CD4-positive, alpha-beta T cell treated with Interleukin-12 subunit alpha and Interleukin-12 subunit beta, for 1 hour (primary cell): Measurements from ENCODE around the gene PODXL2.

ENCODE experiments used
- DNase-seq: peaks from one replicate; pipeline ENCODE4 v3.0.0-alpha.2; 2020

The PODXL2 gene

DNA sequence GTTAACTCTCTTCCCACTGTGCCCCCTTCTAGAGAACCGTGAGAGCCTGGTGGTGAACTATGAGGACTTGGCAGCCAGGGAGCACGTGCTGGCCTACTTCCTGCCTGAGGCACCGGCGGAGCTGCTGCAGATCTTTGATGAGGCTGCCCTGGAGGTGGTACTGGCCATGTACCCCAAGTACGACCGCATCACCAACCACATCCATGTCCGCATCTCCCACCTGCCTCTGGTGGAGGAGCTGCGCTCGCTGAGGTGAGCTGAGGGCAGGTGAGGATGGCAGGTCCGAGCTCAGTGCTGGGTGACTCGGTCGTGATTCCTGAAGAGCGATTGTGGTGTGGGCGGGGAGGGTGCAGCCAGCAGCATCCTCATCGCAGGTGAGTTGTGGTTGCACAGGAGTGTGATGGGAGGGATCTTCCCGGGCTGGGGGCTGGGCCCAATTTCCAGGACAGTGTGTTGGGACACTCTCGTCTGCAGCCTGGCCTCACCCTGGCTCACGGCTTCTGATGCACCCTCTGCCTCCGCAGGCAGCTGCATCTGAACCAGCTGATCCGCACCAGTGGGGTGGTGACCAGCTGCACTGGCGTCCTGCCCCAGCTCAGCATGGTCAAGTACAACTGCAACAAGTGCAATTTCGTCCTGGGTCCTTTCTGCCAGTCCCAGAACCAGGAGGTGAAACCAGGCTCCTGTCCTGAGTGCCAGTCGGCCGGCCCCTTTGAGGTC lies 22.7 kb upstream of the PODXL2 start:
- DNase-seq, result no peak

DNA sequence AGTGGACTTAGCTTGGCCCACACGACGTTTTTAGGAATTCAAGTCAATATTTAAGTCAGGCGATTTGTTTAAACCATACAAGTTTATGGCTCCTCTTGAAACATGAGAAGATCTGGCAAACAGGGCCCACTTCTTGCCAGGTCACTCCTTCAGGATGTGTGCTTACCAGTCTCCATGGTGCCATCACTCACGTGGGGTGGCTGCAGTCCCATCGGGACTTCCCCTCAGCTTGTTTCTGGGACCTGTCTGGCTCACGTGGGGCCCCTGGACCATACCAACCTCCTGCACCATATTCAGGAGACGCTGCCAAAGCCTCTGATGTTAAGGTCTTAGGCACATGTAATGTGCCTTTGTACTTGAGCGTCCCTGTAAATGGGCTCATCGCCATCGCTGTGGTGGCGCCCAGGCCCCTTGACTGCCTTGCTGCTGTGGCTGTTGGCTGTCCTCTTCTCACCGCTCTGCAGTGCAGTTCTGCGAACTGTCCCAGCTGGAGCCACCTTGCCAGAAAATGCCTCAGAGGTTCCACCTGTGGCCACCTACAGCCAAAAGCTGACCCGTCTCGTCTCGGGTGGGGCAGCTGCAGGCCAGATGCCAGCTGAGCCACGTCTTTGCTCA lies 21.9 kb upstream of the PODXL2 start:
- no peak for DNase-seq

GRCh38 chr3:127607675-127608361 lies 21.2 kb upstream of the PODXL2 start:
- no peak for DNase-seq

GRCh38 chr3:127608362-127608718 lies 20.6 kb upstream of the PODXL2 start:
- DNase-seq, result no peak

GRCh38 chr3:127610105-127610504 lies 18.9 kb upstream of the PODXL2 start:
- no peak for DNase-seq

GRCh38 chr3:127611251-127611650 lies 17.7 kb upstream of the PODXL2 start:
- no peak for DNase-seq

GRCh38 chr3:127612966-127613365 lies 16.0 kb upstream of the PODXL2 start:
- no peak for DNase-seq

GRCh38 chr3:127613406-127613805 lies 15.6 kb upstream of the PODXL2 start:
- DNase-seq, result no peak

GRCh38 chr3:127614928-127615589 lies 13.9 kb upstream of the PODXL2 start:
- no peak for DNase-seq

DNA sequence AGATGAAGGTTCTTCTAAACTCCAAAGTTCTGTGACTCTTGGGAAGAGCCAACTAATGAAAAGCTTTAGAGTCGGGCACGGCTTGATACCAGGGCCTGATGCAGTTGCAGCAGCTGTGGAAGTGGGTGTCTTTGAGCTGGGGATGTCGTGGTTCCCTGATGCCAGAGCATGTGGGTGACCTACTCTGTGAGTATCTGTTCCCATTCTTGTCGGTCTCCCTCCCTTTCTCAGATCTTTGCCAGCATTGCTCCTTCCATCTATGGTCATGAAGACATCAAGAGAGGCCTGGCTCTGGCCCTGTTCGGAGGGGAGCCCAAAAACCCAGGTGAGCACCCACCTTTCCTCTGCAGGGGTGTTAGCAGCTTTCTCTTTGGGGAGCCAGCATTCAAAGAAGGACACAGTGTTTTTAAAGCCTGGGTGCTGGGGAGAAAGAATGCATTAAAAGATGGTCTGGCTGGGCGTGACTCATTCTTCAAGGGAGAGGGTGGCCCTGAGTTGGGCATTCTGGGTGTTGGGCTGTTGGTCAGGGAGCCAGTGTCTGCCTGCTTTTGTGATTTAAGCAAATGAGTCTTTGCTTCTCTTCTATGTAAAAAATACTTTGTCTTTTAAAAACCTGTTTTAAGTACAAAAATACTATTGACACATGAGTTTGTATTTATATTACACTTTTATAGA lies 13.2 kb upstream of the PODXL2 start:
- no peak for DNase-seq

DNA sequence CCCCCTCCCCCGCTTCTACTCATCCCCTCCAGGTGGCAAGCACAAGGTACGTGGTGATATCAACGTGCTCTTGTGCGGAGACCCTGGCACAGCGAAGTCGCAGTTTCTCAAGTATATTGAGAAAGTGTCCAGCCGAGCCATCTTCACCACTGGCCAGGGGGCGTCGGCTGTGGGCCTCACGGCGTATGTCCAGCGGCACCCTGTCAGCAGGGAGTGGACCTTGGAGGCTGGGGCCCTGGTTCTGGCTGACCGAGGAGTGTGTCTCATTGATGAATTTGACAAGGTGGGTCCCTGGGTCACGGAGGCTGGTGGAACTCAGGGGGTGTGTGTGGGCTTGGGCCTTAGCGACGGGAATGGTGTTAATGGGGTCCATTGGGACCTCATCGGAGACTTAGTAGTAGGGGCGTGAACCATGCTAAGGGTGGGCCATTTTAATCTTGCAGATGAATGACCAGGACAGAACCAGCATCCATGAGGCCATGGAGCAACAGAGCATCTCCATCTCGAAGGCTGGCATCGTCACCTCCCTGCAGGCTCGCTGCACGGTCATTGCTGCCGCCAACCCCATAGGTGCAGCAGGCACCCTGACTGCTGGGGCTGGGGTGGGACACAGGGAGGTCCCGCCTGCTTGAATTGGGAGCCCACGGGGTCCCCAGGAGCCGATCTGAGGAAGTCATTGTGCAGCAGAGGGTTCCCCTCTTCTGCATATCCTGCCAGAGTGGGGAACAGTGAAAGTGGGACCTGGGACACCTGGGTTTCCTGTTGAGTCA lies 12.0 kb upstream of the PODXL2 start:
- no peak for DNase-seq

GRCh38 chr3:127618891-127619290 lies 10.1 kb upstream of the PODXL2 start:
- no peak for DNase-seq

DNA sequence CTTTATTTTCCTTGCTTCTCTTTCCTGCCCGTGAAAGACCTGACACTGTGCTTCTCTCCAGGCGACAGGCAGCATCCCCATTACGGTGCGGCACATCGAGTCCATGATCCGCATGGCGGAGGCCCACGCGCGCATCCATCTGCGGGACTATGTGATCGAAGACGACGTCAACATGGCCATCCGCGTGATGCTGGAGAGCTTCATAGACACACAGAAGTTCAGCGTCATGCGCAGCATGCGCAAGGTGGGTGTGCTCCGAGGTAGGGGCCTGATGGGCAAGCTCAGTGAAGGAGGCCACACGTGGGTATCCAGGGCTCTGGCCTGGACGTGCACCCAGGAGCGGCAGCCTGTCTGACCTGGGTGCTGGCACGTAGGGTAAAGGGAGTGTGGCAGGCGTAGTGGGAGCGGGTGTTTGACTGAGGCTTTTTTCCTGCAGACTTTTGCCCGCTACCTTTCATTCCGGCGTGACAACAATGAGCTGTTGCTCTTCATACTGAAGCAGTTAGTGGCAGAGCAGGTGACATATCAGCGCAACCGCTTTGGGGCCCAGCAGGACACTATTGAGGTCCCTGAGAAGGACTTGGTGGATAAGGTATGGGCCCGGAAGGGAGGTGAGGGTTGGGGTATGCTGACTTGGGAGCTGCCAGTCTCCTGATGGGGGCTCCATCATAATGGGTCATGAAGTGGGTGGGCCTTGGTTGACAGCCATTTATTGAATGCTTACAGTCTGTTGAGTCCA lies 8.2 kb upstream of the PODXL2 start:
- no peak for DNase-seq

GRCh38 chr3:127622031-127622430 lies 7.0 kb upstream of the PODXL2 start:
- DNase-seq, result no peak

- DNase-seq, result no peak
Observed at GRCh38 chr3:127622772-127623576, 6.0 kb upstream of the PODXL2 start.

DNA sequence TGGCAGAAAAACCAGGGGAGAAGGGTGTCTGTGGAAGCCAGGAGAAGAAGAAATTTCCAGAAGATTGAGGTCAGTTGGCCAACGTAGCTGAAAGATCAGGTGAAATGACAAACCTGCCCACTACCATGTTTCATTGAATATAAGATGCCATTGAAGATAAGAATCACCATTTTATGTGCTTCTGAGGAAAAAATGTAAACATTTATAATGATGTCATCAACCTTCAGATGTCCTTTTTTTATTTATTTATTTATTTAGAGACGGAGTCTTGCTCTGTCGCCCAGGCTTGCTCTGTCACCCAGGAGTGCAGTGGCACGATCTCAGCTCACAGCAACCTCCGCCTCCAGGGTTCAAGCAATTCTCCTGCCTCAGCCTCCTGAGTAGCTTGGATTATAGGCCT lies 4.9 kb upstream of the PODXL2 start:
- DNase-seq, result no peak

GRCh38 chr3:127625821-127626220 lies 3.2 kb upstream of the PODXL2 start:
- no peak for DNase-seq

- no peak for DNase-seq
Observed at GRCh38 chr3:127628426-127628787, 578 bp upstream of the PODXL2 start.

GRCh38 chr3:127629467-127630403 lies 750 bp downstream of the PODXL2 start:
- DNase-seq, result peak; percentile 49
